HT-29 (cell line): ENCODE data around the gene FZR1. TPM values are rescaled to one million over a fixed set of nuclear protein-coding genes. Genes with fewer than 3 reads are reported as not detected.
"Not testable (repeated sequence)": the region's sequence is repeated elsewhere in the genome, so short reads cannot be mapped to it uniquely, and the experiment has no call there.

Source experiments
- DNase-seq: peaks from one replicate; pipeline ENCODE4 v3.0.0-alpha.2; 2015; ENCODE audit warnings: low spot score
- total RNA-seq: library from RNA; depleted of rRNA; stranded (reverse); fragments of >200 nt; shearing (Covaris generic); gene quantifications from 2 replicates; pipeline ENCODE4 v1.2.3, GENCODE V29; 2014

FZR1 gene
- total RNA-seq, 1 experiment from 2014 or later = 62.5 TPM

DNA sequence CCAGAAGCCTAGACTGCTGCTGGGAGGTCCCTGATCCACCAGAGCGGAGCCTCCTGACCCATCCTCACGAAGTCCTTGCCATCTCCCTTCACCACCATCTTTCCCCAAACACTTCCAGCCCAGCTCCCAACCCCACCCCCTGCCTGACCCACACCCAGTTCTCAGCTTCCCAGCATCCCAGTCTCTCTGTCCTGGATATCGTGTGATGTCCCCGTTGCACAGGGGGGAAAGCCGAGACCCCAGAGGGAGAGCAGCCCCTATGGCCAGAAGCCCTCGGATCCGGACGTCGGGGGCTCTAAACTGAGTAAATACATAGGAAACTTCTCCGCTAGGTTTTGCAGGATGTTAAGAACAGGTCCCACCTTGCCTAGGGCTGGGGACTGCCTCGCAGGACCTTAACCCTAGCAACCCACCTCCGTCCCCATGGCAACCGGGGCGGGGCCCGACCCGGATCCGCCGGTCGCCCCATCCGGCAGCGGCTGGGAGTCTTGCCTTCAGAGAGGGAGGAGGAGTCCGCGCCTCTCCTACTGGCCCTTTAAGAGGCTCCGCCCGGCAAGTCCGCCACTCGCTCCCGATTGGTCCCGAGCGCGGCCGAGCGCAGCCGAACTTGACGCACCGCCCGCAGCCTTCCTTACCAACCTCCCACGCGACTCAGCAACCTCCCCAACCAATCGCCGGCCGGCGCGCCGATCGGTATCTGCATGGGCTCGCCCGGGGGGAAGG, 66.2 kb downstream of the FZR1 start:
- peak; percentile 96 for DNase-seq

DNA sequence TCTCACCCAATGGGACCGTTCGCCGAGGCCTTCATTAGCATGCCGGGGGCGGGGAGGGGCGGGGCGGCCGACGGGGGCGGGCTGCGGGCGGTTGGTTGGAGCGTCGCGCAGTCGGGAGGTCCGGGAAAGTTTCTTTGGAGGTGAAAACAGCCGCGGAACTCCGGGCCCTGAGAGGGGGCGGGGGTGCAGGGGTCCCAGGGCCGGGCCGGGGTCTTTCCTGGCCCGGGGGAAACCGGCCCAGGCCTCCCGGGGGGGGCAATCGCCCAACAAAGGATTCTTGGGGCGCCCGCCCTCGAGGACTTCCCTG, 66.7 kb downstream of the FZR1 start, which contains the start of gene HMG20B:
HMG20B (plus strand) TSS at position 90 of the 307 bp plus-strand sequence. CDS start 366 bp downstream, outside the sequence.
- no peak for DNase-seq

DNA sequence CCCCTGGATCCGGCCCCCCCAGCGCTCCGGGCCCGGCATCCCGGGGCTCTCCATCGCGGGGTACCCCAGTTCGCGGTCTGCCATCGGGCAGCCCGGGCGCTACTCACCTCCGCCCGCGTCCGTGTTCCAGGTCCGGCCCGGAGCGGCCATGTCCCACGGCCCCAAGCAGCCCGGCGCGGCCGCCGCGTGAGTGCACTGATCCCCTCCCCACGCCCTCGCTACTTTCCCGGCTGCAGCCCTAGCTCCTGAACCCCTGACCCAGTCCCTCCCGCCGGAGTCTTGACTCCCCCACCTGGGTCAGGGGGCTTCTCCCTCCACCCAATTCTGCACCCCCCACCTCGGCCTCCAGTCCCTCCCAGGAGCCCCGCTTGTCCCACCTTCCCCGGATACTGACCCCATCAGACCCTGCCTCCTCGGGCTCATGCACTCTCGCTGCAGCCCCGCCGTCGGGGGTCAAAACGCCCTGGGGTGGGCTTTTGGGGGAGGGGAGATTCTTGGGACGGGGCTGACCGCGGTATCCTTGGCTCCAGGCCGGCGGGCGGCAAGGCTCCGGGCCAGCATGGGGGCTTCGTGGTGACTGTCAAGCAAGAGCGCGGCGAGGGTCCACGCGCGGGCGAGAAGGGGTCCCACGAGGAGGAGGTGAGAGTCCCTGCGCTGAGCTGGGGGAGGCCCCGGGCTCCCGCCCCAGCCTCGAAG, 67.2 kb downstream of the FZR1 start:
- no peak for DNase-seq

DNA sequence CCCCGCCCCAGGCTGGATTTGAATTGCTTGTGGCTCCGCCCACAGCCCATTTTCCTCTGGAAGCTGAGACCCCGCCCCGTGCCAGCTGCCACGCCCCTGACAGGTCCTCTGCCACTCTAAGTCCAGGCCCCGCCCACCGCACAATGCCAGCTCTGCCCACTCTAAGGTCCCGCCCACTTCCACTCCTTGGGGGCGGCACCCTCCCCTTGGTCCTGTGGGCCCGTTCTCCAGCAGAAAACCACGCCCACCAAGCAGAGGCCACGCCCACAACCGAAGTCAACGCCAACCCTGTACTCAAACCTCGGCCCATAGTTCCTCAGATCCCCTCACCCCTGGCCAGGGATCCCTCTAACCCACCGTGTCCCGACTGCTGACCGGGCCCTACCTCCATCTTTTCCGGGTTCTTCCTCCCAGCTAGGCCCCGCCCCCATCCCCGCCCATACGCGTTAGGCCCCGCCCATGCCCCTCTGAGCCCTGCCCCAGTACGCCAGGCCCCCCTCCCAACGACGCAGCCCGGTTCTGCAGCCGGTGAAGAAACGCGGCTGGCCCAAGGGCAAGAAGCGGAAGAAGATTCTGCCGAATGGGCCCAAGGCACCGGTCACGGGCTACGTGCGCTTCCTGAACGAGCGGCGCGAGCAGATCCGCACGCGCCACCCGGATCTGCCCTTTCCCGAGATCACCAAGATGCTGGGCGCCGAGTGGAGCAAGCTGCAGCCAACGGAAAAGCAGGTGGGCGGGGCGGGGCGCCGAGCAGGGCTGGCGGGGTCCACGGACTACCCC, 67.9 kb downstream of the FZR1 start:
- DNase-seq = peak; percentile 96

DNA sequence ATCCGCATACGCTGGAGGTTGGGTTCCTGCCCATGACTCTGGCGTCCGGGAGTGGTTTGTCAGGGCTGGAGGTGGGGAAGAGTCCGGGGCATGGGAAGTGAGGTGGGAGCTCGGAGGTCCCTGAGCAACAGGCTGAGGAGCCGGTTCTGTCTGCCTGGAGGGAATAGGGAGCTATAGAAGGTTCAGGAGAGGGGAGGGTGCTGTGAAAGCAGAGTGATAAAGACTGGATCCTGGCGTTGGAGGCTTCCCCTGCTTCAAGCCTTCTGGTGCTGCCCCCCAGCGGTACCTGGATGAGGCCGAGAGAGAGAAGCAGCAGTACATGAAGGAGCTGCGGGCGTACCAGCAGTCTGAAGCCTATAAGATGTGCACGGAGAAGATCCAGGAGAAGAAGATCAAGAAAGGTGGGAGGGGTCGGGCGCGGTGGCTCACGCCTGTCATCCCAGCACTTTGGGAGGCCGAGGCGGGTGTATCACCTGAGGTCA, 69.2 kb downstream of the FZR1 start:
- DNase-seq = peak; percentile 41

DNA sequence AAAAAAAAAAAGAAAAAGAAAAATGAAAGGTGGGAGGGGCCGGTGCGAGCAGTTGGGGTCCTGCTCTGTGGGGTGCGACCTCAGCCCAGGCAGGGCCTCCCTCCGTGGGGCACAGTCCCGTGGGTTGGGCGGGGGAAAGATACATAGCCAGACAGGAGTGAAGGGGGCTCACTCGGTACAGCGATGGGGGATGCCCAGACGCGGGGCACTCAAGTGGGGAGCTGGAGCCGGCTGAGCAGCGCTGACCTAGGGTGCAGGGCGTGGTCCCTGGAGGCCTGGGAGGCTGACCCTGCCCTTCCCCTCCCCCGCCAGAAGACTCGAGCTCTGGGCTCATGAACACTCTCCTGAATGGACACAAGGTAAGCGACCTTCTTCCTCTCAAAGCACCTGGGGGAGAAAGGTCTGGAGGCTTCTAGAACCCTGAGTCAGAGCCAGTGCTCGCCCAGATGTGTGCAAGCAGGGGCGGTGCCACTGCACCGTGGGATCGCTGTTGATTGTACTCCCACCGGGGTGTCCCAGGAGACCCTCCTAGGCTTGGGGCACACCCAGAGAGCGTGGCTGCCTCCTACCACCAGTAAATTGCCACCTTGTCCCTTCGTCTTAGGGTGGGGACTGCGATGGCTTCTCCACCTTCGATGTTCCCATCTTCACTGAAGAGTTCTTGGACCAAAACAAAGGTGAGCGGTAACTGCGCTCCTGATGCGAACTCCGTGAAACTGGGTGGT, 70.0 kb downstream of the FZR1 start:
- DNase-seq = no peak

DNA sequence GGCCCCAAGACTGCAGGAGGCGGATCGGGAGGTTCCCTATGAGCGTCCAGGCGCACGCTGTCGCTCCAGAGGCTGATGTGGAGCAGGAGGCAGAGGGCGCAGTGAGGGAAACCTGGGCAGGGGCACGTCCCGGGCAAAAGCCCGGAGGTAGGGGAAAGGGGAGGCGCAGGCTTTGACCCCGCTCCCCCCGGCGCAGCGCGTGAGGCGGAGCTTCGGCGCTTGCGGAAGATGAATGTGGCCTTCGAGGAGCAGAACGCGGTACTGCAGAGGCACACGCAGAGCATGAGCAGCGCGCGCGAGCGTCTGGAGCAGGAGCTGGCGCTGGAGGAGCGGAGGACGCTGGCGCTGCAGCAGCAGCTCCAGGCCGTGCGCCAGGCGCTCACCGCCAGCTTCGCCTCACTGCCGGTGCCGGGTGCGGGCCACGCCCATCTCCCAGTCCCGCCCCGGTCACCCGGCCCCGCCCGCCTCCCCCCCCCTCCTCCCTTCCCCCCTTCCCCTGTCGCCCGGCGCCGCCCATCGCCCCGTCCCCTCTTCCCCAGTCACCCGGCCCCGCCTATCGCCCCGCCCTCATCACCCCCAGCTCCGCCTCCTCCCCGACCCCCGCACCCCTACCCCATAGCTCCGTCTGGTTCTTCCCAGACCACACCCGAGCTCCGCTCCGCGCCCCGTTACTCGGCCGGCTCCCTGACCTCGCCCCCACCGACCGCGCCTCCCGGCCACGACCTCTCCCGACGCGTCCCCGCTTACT, 70.8 kb downstream of the FZR1 start:
- peak; percentile 49 for DNase-seq

DNA sequence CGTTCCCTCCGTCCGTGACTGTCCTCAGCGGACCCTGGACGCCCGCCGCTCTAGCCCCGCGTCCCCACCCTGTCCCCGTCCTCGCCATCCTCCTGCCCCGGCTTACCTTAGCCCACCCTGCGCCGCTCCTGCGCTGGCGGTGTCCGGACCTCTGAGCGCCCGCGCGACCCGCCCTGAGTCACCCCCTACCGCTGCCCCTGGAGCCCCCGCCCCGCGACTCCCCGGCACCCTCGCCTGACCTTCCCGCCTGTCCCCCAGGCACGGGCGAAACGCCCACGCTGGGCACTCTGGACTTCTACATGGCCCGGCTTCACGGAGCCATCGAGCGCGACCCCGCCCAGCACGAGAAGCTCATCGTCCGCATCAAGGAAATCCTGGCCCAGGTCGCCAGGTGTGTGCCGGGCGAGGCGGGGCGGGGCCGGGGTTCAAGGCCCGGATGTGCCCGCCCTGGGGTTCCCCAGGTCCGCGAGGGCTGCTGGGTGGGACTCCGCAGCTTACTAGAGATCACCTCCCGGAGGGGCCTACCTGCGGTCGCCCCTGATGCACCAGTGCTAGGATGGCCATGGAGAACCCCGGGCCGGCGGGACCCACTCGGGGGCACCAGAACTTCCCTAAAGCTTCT, 71.7 kb downstream of the FZR1 start:
- DNase-seq = no peak

DNA sequence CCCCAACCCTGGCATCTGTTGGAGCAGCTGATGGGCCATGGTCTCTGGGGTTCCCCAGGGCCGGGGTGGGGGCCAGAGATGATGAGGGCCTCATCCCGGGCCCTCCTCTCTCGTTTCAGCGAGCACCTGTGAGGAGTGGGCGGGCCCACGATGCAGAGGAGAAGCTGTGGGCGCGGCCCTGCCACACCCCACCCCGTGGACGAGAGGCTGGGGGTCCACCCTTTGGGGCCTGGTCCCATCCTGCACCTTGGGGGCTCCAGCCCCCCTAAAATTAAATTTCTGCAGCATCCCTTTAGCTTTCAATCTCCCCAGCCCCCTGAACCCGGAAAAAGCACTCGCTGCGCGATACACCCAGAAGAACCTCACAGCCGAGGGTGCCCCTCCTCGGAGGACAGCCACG, 72.3 kb downstream of the FZR1 start:
- no peak for DNase-seq

DNA sequence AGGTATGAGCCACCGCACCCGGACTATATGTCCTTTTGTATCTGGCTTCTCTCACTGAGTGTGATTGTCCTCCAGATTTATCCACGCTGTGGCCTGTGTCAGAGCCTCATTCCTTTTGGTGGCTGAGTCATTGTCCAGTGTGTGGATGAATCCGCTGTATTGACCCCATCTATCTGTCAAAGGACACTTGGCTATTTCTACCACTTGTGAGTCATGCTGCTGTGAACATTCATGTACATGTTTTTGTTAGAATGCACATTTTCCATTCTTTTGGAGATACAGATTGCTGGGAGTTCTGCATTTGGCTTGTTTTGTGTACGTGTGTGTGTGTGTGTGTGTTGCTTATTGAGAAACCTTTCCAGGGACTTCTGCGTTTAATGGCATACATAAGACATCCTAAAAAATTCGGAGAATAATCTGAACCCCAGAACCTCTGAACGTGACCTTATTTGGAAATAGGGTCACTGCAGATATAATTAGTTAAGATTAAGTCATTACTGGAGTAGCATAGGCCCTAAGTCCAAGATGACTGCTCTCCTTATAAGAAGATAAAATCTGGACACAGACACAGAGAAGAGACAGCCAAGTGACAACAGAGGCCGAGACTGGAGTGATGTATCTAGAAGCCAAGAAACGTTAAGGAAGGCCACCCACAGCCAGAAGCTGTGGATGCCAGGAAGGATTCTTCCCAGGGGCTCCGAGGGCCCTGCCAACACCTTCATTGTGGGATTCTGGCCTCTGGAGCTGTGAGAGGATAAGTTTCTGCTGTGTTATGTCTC, 74.2 kb downstream of the FZR1 start:
- no peak for DNase-seq

DNA sequence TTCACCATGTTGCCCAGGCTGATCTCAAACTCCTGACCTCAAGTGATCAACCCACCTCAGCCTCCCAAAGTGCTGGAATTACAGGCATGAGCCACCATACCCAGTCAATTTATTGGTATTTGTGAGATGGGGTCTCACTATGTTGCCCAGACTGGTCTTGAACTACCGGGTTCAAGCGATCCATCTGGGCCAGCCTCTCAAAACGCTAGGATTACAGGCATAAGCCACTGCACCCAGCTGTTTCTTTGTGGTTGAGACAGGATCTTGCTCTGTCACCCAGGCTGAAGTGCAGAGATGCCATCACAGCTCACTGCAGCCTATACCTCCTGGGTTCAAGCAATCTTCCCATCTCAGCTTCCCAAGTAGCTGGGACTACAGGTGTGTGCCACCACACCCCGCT, 75.7 kb downstream of the FZR1 start:
- not testable (repeated sequence) for DNase-seq

DNA sequence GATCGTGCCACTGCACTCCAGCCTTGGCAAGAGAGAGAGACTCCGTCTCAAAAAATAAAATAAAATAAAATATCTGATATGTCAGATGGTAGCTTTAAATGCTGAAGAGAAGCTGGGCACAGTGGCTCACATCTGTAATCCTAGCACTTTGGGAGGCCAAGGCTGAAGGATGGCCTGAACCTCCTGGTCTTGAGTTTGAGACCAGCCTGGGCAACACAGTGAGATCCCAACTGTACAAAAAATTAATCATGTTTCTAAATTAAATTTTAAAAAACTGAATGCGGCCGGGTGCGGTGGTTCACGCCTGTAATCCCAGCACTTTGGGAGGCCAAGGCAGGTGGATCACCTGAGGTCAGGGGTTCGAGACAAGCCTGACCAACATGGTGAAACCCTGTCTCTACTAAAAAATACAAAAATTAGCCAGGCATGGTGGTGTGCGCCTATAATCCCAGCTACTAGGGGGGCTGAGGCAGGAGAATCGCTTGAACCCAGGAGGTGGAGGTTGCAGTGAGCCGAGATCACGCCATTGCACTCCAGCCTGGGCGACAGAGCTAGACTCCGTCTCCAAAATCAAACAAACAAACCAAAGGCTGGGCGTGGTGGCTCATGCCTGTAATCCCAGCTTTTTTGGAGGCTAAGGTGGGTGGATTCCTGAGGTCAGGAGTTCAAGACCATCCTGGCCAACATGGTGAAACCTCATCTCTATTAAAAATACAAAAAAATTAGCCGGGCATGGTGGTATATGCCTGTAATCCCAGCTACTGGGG, 78.1 kb downstream of the FZR1 start:
- DNase-seq = not testable (repeated sequence)

DNA sequence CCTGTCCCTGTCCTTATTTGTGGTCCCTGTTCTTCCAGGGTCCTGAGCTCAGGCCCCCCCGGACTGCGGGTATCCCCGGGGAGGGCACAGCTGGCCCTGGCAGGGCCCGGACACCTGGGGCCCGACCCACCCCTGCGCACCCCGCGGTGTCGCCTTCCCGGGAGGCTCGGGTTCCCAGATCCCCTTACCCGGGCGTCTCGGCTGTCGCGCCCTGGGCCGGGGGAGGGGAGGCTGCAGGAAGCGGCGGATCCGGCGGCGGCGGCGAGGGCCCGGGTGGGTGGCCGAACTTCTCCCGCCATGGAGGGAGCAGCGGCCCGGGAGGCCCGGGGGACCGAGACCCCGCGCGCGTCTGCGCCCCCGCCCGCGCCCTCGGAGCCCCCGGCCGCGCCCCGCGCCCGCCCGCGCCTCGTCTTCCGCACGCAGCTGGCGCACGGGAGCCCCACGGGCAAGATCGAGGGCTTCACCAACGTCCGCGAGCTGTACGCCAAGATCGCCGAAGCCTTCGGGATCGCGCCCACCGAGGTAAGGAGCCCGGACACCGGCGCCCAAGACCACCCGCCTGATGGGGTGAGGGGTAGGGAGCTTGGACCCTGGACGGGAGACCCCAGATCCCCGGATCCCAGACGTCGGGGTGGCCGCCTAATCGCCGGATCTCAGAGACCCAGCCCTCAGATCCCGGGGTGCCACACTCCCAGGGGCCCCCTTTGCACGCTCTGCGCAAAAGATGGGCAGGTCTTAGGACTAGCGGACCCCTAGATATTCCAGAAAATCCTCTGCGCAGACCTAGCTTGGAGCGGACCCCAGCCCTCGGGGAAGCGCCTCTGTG, 79.4 kb downstream of the FZR1 start, which contains the start of gene GIPC3:
GIPC3 (plus strand) TSS at position 178 of the 826 bp plus-strand sequence; CDS start at position 298, 120 bp downstream.
- DNase-seq = no peak

DNA sequence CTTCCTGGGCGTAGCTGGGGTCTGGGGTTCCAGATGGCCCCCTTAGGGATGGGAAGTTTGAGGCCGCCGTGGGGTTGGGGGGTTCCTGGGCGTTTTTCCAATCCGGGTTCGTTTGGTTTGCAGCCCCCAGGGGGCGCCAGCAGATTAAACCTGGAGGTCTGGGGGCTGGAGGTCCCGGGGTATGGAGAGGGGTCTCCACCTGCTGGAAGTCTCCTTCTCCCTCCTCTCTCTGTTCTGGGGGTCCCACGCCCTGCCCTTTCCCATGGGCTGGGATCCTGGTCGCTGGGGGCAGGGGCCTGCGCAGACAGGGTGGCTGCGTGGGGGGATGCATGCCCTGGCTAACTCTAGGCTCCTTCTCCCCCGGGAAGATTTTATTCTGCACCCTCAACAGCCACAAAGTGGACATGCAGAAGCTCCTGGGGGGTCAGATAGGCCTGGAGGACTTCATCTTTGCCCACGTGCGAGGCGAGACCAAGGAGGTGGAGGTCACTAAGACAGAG, 80.1 kb downstream of the FZR1 start:
- no peak for DNase-seq

DNA sequence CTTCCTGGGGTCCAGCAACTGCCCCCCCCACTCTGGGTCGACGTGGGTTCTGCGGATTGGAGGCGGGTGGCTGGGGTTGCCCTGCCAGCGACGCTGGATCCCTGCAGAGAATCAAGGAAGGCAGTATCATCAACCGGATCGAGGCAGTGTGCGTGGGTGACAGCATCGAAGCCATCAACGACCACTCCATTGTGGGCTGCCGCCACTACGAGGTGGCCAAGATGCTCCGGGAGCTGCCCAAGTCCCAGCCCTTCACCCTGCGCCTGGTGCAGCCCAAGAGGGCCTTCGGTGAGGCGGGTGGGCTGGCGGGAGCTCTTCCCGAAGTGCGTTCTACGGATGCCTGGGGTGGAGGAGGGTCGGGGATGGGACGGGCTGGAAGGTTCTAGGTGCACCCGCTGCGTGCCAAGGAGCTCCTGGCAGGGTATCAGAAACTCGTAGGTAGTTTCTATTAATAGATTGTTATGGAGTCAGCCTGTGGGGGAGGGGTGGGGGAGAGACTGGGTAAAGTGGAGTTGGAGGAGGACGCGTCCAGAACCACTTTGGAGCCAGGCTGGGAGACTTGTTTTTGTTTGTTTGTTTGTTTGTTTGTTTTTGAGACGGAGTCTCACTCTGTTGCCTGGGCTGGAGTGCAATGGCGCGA, 80.7 kb downstream of the FZR1 start:
- no peak for DNase-seq
